Measurements from ENCODE around the gene ERG28. TPM values are rescaled to one million over a fixed set of nuclear protein-coding genes. Genes with fewer than 3 reads are reported as not detected.

Gene ERG28
- total RNA-seq, 1 donor from 2014 or later = 2.1 TPM

- H3K27me3 ChIP-seq (ENCODE audit: control insufficient read depth in 3 of 3, insufficient read depth in 3 of 3, low read length in 3 of 3) = no peaks in the 10 kb centered on the region
- no peak overlapping the region for H3K9ac ChIP-seq (ENCODE audit: low read depth in 1 of 3, low read length in 3 of 3)
- H3K4me1 ChIP-seq (ENCODE audit: control insufficient read depth in 3 of 3, insufficient read depth in 3 of 3, low read length in 3 of 3) = peaks cover 16 to 40% (median 22%) of the 10 kb centered on the region in 3 donors
- peak overlapping the region; percentile 74 for H3K27ac ChIP-seq (ENCODE audit: low read depth, low read length)
- H3K4me3 ChIP-seq (ENCODE audit: low read length in 3 of 3) = no peak overlapping the region
- no peaks in the 10 kb centered on the region for H3K9me3 ChIP-seq (ENCODE audit: control insufficient read depth in 3 of 3, low read length in 3 of 3)
- peaks cover 11 to 31% (median 24%) of the 10 kb centered on the region in 3 donors for H3K36me3 ChIP-seq (ENCODE audit: control insufficient read depth in 3 of 3, insufficient read depth in 3 of 3, low read length in 3 of 3)
Observed at GRCh38 chr14:75649337-75649736, 11.3 kb downstream of the ERG28 start.

GRCh38 chr14:75648066-75648838, 12.4 kb downstream of the ERG28 start:
- H3K9ac ChIP-seq (ENCODE audit: low read depth in 1 of 3, low read length in 3 of 3) = peak overlapping the region; percentile 25 to 64 (median 45)

GRCh38 chr14:75647640-75648039, 13.0 kb downstream of the ERG28 start:
- Histone ChIP-seq H3K9ac (ENCODE audit: low read depth in 1 of 3, low read length in 3 of 3) (peak overlapping the region in 2 of 3 donors; percentile 9 to 25), H3K27me3 (ENCODE audit: control insufficient read depth in 3 of 3, insufficient read depth in 3 of 3, low read length in 3 of 3) (no peaks in the 10 kb centered on the region), H3K4me1 (ENCODE audit: control insufficient read depth in 3 of 3, insufficient read depth in 3 of 3, low read length in 3 of 3) (peaks cover 14 to 46% (median 19%) of the 10 kb centered on the region in 3 donors), H3K27ac (ENCODE audit: low read depth, low read length) (peak overlapping the region; percentile 74), H3K36me3 (ENCODE audit: control insufficient read depth in 3 of 3, insufficient read depth in 3 of 3, low read length in 3 of 3) (peaks cover 10 to 31% (median 22%) of the 10 kb centered on the region in 3 donors), H3K4me3 (ENCODE audit: low read length in 3 of 3) (no peak overlapping the region), H3K9me3 (ENCODE audit: control insufficient read depth in 3 of 3, low read length in 3 of 3) (no peaks in the 10 kb centered on the region)

More at GRCh38 chr14:75648066-75648838, 12.4 kb downstream of the ERG28 start:
- H3K27ac ChIP-seq (ENCODE audit: low read depth, low read length) = peak overlapping the region; percentile 74
- H3K4me1 ChIP-seq (ENCODE audit: control insufficient read depth in 3 of 3, insufficient read depth in 3 of 3, low read length in 3 of 3) = peaks cover 14 to 46% (median 19%) of the 10 kb centered on the region in 3 donors
- no peaks in the 10 kb centered on the region for H3K9me3 ChIP-seq (ENCODE audit: control insufficient read depth in 3 of 3, low read length in 3 of 3)
- H3K4me3 ChIP-seq (ENCODE audit: low read length in 3 of 3) = no peak overlapping the region
- H3K27me3 ChIP-seq (ENCODE audit: control insufficient read depth in 3 of 3, insufficient read depth in 3 of 3, low read length in 3 of 3) = no peaks in the 10 kb centered on the region
- peaks cover 10 to 31% (median 22%) of the 10 kb centered on the region in 3 donors for H3K36me3 ChIP-seq (ENCODE audit: control insufficient read depth in 3 of 3, insufficient read depth in 3 of 3, low read length in 3 of 3)

- H3K36me3 ChIP-seq (ENCODE audit: control insufficient read depth in 3 of 3, insufficient read depth in 3 of 3, low read length in 3 of 3) = peaks cover 10 to 29% (median 16%) of the 10 kb centered on the region in 3 donors
- no peaks in the 10 kb centered on the region for H3K27me3 ChIP-seq (ENCODE audit: control insufficient read depth in 3 of 3, insufficient read depth in 3 of 3, low read length in 3 of 3)
- no peaks in the 10 kb centered on the region for H3K9me3 ChIP-seq (ENCODE audit: control insufficient read depth in 3 of 3, low read length in 3 of 3)
- peak overlapping the region; percentile 74 for H3K27ac ChIP-seq (ENCODE audit: low read depth, low read length)
- H3K9ac ChIP-seq (ENCODE audit: low read depth in 1 of 3, low read length in 3 of 3) = no peak overlapping the region
- no peak overlapping the region for H3K4me3 ChIP-seq (ENCODE audit: low read length in 3 of 3)
- peaks cover 14 to 51% (median 19%) of the 10 kb centered on the region in 3 donors for H3K4me1 ChIP-seq (ENCODE audit: control insufficient read depth in 3 of 3, insufficient read depth in 3 of 3, low read length in 3 of 3)
Observed at GRCh38 chr14:75646762-75647161, 13.9 kb downstream of the ERG28 start.

GRCh38 chr14:75645056-75645455, 15.6 kb downstream of the ERG28 start:
- peaks cover 14 to 51% (median 19%) of the 10 kb centered on the region in 3 donors for H3K4me1 ChIP-seq (ENCODE audit: control insufficient read depth in 3 of 3, insufficient read depth in 3 of 3, low read length in 3 of 3)
- H3K4me3 ChIP-seq (ENCODE audit: low read length in 3 of 3) = no peak overlapping the region
- peaks cover under 1 to 21% (median 7%) of the 10 kb centered on the region in 3 donors for H3K36me3 ChIP-seq (ENCODE audit: control insufficient read depth in 3 of 3, insufficient read depth in 3 of 3, low read length in 3 of 3)
- H3K27me3 ChIP-seq (ENCODE audit: control insufficient read depth in 3 of 3, insufficient read depth in 3 of 3, low read length in 3 of 3) = no peaks in the 10 kb centered on the region
- no peaks in the 10 kb centered on the region for H3K9me3 ChIP-seq (ENCODE audit: control insufficient read depth in 3 of 3, low read length in 3 of 3)
- H3K27ac ChIP-seq (ENCODE audit: low read depth, low read length) = no peak overlapping the region
- no peak overlapping the region for H3K9ac ChIP-seq (ENCODE audit: low read depth in 1 of 3, low read length in 3 of 3)

GRCh38 chr14:75643985-75644384, 16.7 kb downstream of the ERG28 start:
- no peak overlapping the region for H3K9ac ChIP-seq (ENCODE audit: low read depth in 1 of 3, low read length in 3 of 3)
- H3K9me3 ChIP-seq (ENCODE audit: control insufficient read depth in 3 of 3, low read length in 3 of 3) = no peaks in the 10 kb centered on the region

GRCh38 chr14:75640876-75641275, 19.8 kb downstream of the ERG28 start:
- Histone ChIP-seq H3K9ac (ENCODE audit: low read depth in 1 of 3, low read length in 3 of 3) (no peak overlapping the region), H3K27ac (ENCODE audit: low read depth, low read length) (no peak overlapping the region), H3K27me3 (ENCODE audit: control insufficient read depth in 3 of 3, insufficient read depth in 3 of 3, low read length in 3 of 3) (no peaks in the 10 kb centered on the region), H3K4me1 (ENCODE audit: control insufficient read depth in 3 of 3, insufficient read depth in 3 of 3, low read length in 3 of 3) (peaks cover 0 to 23% (median 0%) of the 10 kb centered on the region in 3 donors), H3K36me3 (ENCODE audit: control insufficient read depth in 3 of 3, insufficient read depth in 3 of 3, low read length in 3 of 3) (peaks cover 2 to 11% (median 5%) of the 10 kb centered on the region in 3 donors), H3K9me3 (ENCODE audit: control insufficient read depth in 3 of 3, low read length in 3 of 3) (no peaks in the 10 kb centered on the region), H3K4me3 (ENCODE audit: low read length in 3 of 3) (no peak overlapping the region)

More at GRCh38 chr14:75643985-75644384, 16.7 kb downstream of the ERG28 start:
- Histone ChIP-seq H3K27me3 (ENCODE audit: control insufficient read depth in 3 of 3, insufficient read depth in 3 of 3, low read length in 3 of 3) (no peaks in the 10 kb centered on the region), H3K36me3 (ENCODE audit: control insufficient read depth in 3 of 3, insufficient read depth in 3 of 3, low read length in 3 of 3) (peaks cover 0 to 11% (median 2%) of the 10 kb centered on the region in 3 donors), H3K4me1 (ENCODE audit: control insufficient read depth in 3 of 3, insufficient read depth in 3 of 3, low read length in 3 of 3) (peaks cover 11 to 47% (median 19%) of the 10 kb centered on the region in 3 donors), H3K4me3 (ENCODE audit: low read length in 3 of 3) (no peak overlapping the region), H3K27ac (ENCODE audit: low read depth, low read length) (no peak overlapping the region)

GRCh38 chr14:75636100-75636692, 24.5 kb downstream of the ERG28 start:
- Histone ChIP-seq H3K27ac (ENCODE audit: low read depth, low read length) (no peak overlapping the region), H3K4me1 (ENCODE audit: control insufficient read depth in 3 of 3, insufficient read depth in 3 of 3, low read length in 3 of 3) (peaks cover 0 to 5% (median 0%) of the 10 kb centered on the region in 3 donors), H3K27me3 (ENCODE audit: control insufficient read depth in 3 of 3, insufficient read depth in 3 of 3, low read length in 3 of 3) (no peaks in the 10 kb centered on the region), H3K9ac (ENCODE audit: low read depth in 1 of 3, low read length in 3 of 3) (no peak overlapping the region), H3K4me3 (ENCODE audit: low read length in 3 of 3) (no peak overlapping the region), H3K36me3 (ENCODE audit: control insufficient read depth in 3 of 3, insufficient read depth in 3 of 3, low read length in 3 of 3) (peaks cover 0 to 5% (median 5%) of the 10 kb centered on the region in 3 donors), H3K9me3 (ENCODE audit: control insufficient read depth in 3 of 3, low read length in 3 of 3) (no peaks in the 10 kb centered on the region)

GRCh38 chr14:75634848-75635247, 25.8 kb downstream of the ERG28 start:
- Histone ChIP-seq H3K27me3 (ENCODE audit: control insufficient read depth in 3 of 3, insufficient read depth in 3 of 3, low read length in 3 of 3) (no peaks in the 10 kb centered on the region), H3K9ac (ENCODE audit: low read depth in 1 of 3, low read length in 3 of 3) (no peak overlapping the region), H3K27ac (ENCODE audit: low read depth, low read length) (no peak overlapping the region), H3K9me3 (ENCODE audit: control insufficient read depth in 3 of 3, low read length in 3 of 3) (no peaks in the 10 kb centered on the region), H3K36me3 (ENCODE audit: control insufficient read depth in 3 of 3, insufficient read depth in 3 of 3, low read length in 3 of 3) (peaks cover 0 to 5% (median 0%) of the 10 kb centered on the region in 3 donors), H3K4me1 (ENCODE audit: control insufficient read depth in 3 of 3, insufficient read depth in 3 of 3, low read length in 3 of 3) (peaks cover 0 to 5% (median 0%) of the 10 kb centered on the region in 3 donors), H3K4me3 (ENCODE audit: low read length in 3 of 3) (no peak overlapping the region)

GRCh38 chr14:75631453-75631831, 29.2 kb downstream of the ERG28 start:
- Histone ChIP-seq H3K9ac (ENCODE audit: low read depth in 1 of 3, low read length in 3 of 3) (no peak overlapping the region), H3K9me3 (ENCODE audit: control insufficient read depth in 3 of 3, low read length in 3 of 3) (no peaks in the 10 kb centered on the region), H3K4me1 (ENCODE audit: control insufficient read depth in 3 of 3, insufficient read depth in 3 of 3, low read length in 3 of 3) (peaks cover 0 to 3% (median 0%) of the 10 kb centered on the region in 3 donors), H3K4me3 (ENCODE audit: low read length in 3 of 3) (no peak overlapping the region), H3K27ac (ENCODE audit: low read depth, low read length) (no peak overlapping the region), H3K36me3 (ENCODE audit: control insufficient read depth in 3 of 3, insufficient read depth in 3 of 3, low read length in 3 of 3) (no peaks in the 10 kb centered on the region), H3K27me3 (ENCODE audit: control insufficient read depth in 3 of 3, insufficient read depth in 3 of 3, low read length in 3 of 3) (no peaks in the 10 kb centered on the region)

All from skeletal muscle tissue (tissue), 4 donors.